ENCODE data around the gene MVB12B. TPM values are rescaled to one million over a fixed set of nuclear protein-coding genes. Genes with fewer than 3 reads are reported as not detected.

The MVB12B gene
- total and polyA plus RNA-seq, 2 of the 13 experiments (the other 11 are each of a cell fraction or from before 2014, with no cell fraction given): 12.1 to 30.1 TPM

DNA sequence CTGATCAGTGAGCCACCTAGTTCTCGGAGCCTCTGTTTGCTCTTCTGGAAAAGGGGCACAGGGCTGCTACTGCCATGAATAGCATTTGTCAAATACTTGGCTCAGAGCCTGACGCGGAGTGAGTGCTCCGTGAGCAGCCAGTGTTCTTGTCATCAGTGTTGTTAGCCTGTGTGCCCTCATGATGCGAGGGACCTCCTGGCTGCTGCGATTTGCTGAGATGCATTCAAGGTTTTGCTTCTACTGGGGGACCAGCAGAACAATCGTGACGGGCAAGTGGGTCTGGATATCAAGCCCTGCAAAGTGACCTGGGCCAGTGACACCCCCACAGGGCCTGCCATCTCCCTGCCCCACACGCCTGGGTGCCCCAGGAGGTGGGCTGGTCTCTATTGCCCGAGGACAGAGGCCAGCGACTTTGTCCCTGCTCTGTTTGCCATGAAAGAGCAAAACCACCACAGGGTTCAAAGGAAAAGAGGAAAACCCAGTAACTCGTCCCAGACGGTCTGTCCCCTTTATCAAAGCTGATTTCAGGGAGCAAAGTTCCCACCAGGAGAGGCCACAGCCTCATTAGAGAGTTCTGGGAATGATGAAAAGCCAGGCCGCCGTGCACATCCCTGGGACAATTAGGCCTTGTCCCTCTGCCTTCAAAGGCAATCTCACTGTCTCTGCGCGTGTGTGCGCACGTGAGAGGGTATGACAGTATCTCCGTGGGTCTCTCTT lies 200.6 kb downstream of the MVB12B start (continued):
- TF ChIP-seq ARNTL (CRISPR knock-in tag; IDR thresholded peaks at IDR 0.05) (peak; percentile 99), SNRNP70 (IDR thresholded peaks at IDR 0.05; ENCODE audit: low read depth, low read length) (no peak), ZNF382 (CRISPR knock-in tag; IDR thresholded peaks at IDR 0.05; ENCODE audit: borderline replicate concordance) (no peak), FOXJ3 (CRISPR knock-in tag; IDR thresholded peaks at IDR 0.05; ENCODE audit: borderline replicate concordance) (peak; percentile 73; the same call in 1 of the 2 replicates), THAP11 (CRISPR knock-in tag; IDR thresholded peaks at IDR 0.05) (0 out of 2 replicates have a peak, but pooled peaks have one; percentile 20), CREM (IDR thresholded peaks at IDR 0.05) (peak; percentile 89), CREM (CRISPR knock-in tag; IDR thresholded peaks at IDR 0.05) (no peak), NCOA2 (CRISPR knock-in tag; IDR thresholded peaks at IDR 0.05) (peak; percentile 94), ZNF20 (CRISPR knock-in tag; IDR thresholded peaks at IDR 0.05) (no peak), ZNF792 (CRISPR knock-in tag; IDR thresholded peaks at IDR 0.05) (peak; percentile 70; the same call in 1 of the 2 replicates), SALL2 (CRISPR knock-in tag; IDR thresholded peaks at IDR 0.05) (peak; percentile 62; the same call in 1 of the 2 replicates), POLR2G (IDR thresholded peaks at IDR 0.05; ENCODE audit: low read depth, low read length) (peak; percentile 77), MEIS1 (CRISPR knock-in tag; IDR thresholded peaks at IDR 0.05; ENCODE audit: borderline replicate concordance) (no peak), LCORL (IDR thresholded peaks at IDR 0.05) (no peak), LCORL (CRISPR knock-in tag; IDR thresholded peaks at IDR 0.05) (peak; percentile 93), KDM2A (CRISPR knock-in tag; IDR thresholded peaks at IDR 0.05; ENCODE audit: borderline replicate concordance, low read depth) (0 out of 2 replicates have a peak, but pooled peaks have one; percentile 5), ZNF773 (CRISPR knock-in tag; IDR thresholded peaks at IDR 0.05; ENCODE audit: borderline replicate concordance) (0 out of 2 replicates have a peak, but pooled peaks have one; percentile 31), KDM6A (CRISPR knock-in tag; IDR thresholded peaks at IDR 0.05; ENCODE audit: low read depth) (peak; percentile 89), TARDBP (CRISPR knock-in tag; IDR thresholded peaks at IDR 0.05) (peak; percentile 68), AGO1 (IDR thresholded peaks at IDR 0.05; ENCODE audit: low read depth, low read length, poor library complexity, severe bottlenecking) (no peak), ZSCAN20 (CRISPR knock-in tag; IDR thresholded peaks at IDR 0.05; ENCODE audit: borderline replicate concordance) (peak; percentile 40; the same call in 1 of the 2 replicates), SMAD3 (CRISPR knock-in tag; IDR thresholded peaks at IDR 0.05) (peak; percentile 15; the same call in 1 of the 2 replicates), HMG20B (CRISPR knock-in tag; conservative IDR thresholded peaks at IDR 0.05) (peak; percentile 77; the same call in 1 of the 2 replicates), MXD4 (CRISPR knock-in tag; IDR thresholded peaks at IDR 0.05) (0 out of 2 replicates have a peak, but pooled peaks have one; percentile 41)
- TF ChIP-seq, protein P1, sequence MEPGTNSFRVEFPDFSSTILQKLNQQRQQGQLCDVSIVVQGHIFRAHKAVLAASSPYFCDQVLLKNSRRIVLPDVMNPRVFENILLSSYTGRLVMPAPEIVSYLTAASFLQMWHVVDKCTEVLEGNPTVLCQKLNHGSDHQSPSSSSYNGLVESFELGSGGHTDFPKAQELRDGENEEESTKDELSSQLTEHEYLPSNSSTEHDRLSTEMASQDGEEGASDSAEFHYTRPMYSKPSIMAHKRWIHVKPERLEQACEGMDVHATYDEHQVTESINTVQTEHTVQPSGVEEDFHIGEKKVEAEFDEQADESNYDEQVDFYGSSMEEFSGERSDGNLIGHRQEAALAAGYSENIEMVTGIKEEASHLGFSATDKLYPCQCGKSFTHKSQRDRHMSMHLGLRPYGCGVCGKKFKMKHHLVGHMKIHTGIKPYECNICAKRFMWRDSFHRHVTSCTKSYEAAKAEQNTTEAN (CRISPR knock-in tag; conservative IDR thresholded peaks at IDR 0.05): 0 out of 2 replicates have a peak, but pooled peaks have one; percentile 57
- TF ChIP-seq, protein P2, sequence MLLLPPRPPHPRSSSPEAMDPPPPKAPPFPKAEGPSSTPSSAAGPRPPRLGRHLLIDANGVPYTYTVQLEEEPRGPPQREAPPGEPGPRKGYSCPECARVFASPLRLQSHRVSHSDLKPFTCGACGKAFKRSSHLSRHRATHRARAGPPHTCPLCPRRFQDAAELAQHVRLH (CRISPR knock-in tag; IDR thresholded peaks at IDR 0.05; ENCODE audit: borderline replicate concordance, low read depth): peak; percentile 49; the same call in 1 of the 2 replicates
- TF ChIP-seq, protein P3, sequence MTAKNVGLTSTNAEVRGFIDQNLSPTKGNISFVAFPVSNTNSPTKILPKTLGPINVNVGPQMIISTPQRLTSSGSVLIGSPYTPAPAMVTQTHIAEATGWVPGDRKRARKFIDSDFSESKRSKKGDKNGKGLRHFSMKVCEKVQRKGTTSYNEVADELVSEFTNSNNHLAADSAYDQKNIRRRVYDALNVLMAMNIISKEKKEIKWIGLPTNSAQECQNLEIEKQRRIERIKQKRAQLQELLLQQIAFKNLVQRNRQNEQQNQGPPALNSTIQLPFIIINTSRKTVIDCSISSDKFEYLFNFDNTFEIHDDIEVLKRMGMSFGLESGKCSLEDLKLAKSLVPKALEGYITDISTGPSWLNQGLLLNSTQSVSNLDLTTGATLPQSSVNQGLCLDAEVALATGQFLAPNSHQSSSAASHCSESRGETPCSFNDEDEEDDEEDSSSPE (CRISPR knock-in tag; IDR thresholded peaks at IDR 0.05): no peak; the same call in 1 of the 2 replicates
- TF ChIP-seq, protein P4, sequence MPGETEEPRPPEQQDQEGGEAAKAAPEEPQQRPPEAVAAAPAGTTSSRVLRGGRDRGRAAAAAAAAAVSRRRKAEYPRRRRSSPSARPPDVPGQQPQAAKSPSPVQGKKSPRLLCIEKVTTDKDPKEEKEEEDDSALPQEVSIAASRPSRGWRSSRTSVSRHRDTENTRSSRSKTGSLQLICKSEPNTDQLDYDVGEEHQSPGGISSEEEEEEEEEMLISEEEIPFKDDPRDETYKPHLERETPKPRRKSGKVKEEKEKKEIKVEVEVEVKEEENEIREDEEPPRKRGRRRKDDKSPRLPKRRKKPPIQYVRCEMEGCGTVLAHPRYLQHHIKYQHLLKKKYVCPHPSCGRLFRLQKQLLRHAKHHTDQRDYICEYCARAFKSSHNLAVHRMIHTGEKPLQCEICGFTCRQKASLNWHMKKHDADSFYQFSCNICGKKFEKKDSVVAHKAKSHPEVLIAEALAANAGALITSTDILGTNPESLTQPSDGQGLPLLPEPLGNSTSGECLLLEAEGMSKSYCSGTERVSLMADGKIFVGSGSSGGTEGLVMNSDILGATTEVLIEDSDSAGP (CRISPR knock-in tag; IDR thresholded peaks at IDR 0.05; ENCODE audit: borderline replicate concordance): peak; percentile 56; the same call in 1 of the 2 replicates
